Measurements from ENCODE around the gene VEGFC. TPM values are rescaled to one million over a fixed set of nuclear protein-coding genes. Genes with fewer than 3 reads are reported as not detected.

The VEGFC gene
- polyA plus RNA-seq, 3 donors, result 17.4 to 20.8 (median 18.9) TPM

- DNase-seq (ENCODE audit: low read depth in 3 of 3, low spot score in 2 of 3), result no peak
These were observed 83.3 kb downstream of the VEGFC start for GRCh38 chr4:176709417-176709816.

GRCh38 chr4:176708771-176709311 lies 83.9 kb downstream of the VEGFC start:
- no peak for DNase-seq (ENCODE audit: low read depth in 3 of 3, low spot score in 2 of 3)

DNA sequence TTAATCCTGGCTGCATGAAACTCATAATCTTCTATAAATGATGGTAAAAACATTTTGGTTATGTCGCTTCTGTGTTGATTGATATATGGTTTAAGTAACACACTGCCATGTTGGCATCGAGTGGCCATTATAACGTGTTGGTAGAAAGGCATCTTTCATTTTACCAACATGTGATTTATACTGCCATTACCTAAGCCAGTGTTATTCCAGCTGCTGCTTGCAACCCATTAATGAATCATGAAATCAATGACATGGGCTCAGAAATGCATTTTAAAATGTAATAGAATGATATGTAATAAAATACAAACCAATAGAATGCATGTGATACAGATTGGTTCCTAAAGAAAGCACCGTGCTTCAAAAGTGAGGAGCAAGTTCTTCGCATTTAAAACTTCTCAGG lies 102.0 kb downstream of the VEGFC start:
- DNase-seq (ENCODE audit: low read depth in 3 of 3, low spot score in 2 of 3), result no peak

DNA sequence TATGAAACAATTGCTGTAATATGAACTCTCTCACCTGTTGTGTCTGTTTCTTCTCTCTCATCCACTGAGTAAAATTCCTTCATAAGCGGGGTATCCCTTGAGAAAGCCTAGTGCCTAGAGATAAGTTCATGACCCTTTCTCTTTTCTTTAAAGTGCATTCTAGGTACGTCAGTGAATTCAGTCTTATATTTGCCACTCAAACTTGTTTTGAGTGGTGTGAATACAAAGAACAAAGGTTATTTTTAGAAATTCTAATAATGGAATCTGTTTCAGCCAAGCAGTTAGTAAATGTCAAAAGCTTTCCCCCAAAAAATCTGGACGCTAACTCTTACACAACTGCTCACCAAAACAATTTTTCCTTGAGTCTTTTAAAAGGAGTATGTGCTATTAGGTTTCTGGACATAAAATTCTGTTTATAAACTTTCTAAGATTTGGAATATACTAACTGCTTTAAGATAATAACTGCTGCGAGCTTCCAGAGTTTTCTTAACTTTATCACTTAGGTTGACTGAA lies 112.0 kb downstream of the VEGFC start:
- no peak for DNase-seq (ENCODE audit: low read depth in 3 of 3, low spot score in 2 of 3)

DNA sequence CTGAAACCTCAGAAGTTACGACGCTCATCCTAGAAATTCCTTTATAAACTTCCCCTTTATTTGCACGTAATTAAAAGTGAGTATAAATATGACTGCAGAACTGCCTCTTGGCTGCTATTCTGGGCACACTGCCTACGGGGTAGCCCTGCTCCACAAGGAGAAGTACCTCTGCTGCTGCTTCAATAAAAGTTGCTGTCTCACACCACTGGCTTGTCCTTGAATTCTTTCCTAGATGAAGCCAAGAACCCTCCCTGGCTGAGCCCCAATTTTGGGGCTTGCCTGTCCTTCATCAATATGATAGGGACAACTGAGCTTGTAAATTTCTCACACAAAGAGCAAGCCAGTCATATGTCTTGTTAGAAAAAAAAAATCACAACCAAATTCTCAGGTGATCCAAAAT lies 115.8 kb downstream of the VEGFC start:
- no peak for DNase-seq (ENCODE audit: low read depth in 3 of 3, low spot score in 2 of 3)

DNA sequence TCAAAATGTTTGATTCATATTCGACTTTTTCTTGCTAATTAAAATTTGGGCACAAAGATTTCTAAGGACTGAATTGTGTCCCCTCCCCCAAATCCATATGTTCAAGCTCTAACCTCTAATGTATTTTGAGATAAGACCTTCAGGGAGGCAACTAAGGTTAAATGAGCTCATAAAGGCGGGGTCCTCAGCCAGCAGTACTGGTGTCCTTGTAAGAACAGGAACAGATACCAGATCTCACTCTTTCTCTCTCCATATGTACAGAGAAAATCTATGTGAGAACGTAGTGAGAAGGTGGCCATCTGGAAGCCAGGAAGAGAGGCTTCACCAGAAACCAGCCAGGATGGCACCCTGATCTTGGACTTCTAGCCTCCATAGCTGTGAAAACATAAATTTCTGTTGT lies 116.9 kb downstream of the VEGFC start:
- DNase-seq (ENCODE audit: low read depth in 3 of 3, low spot score in 2 of 3), result no peak

- DNase-seq (ENCODE audit: low read depth in 3 of 3, low spot score in 2 of 3), result no peak
These were observed 121.2 kb downstream of the VEGFC start for GRCh38 chr4:176671532-176671931.

GRCh38 chr4:176668324-176668723 lies 124.4 kb downstream of the VEGFC start:
- DNase-seq (ENCODE audit: low read depth in 3 of 3, low spot score in 2 of 3), result no peak

GRCh38 chr4:176664964-176665363 lies 127.8 kb downstream of the VEGFC start:
- no peak for DNase-seq (ENCODE audit: low read depth in 3 of 3, low spot score in 2 of 3)

DNA sequence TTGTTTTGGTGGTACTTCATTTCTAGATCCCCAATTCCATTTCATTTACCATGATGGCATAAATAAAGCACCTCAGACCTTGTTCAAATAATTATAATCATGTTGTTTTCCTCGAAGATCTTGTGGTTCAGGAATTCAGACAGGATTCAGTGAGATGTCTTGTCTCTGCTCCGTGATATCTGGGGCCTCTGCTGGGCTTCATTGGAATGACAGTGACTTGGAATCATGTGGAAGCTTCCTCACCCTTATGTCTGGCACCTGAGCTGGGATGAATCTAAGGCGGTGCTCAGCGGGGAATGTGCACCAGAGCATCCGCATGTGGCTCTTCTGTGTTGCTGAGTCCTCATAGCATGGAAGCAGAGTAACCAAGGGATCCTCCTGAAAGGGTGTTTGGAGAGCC lies 132.2 kb downstream of the VEGFC start:
- DNase-seq (ENCODE audit: low read depth in 3 of 3, low spot score in 2 of 3), result no peak

DNA sequence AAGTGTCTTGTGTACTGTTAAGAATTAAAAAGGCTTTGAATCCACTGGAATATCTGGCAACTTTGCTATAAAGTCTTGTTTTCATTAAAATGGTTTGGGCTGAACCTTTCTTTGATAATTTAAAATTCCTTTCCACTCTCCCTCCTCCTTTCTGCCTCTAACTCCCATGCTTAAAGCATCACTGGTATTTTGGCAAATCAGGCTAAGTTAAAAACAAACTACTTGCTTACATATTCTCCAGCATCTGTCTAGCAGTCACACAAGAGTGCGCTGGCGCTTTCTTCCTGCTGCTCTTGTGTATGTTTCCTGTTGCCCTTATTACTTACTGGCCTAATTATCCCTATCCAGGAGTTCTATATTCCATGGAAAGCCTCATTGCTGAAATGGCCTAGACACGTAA lies 136.6 kb downstream of the VEGFC start:
- no peak for DNase-seq (ENCODE audit: low read depth in 3 of 3, low spot score in 2 of 3)

DNA sequence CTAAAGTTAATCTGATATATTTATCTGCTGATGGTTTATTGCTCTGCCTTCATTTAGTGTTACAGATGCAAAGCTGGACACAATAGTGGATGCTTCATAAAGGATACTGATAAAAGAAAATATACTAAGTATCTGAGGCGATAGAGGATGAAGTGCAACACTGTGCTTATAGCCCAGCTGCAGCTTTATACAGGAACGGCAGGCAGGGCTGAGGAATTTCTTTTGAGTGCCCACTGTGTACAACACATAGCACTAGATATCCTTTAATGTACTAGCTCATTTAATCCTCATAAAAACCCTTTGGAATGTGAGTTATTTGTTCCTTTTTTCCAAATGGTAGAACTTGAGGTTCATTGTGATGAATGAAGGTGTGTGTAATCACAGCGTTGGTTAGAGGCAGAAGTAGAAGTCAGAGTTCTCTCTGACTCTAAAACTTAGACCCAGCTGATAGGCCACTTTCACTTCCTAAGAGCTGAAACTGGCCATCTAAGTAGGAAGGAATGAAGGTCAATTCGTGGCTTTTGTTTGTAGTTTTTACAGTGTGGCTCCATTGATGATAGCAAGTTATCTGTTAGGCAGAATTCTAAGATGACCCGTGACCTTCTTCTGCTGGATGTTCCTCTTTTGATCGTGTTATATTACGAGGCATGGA lies 138.0 kb downstream of the VEGFC start:
- DNase-seq (ENCODE audit: low read depth in 3 of 3, low spot score in 2 of 3), result no peak

- DNase-seq (ENCODE audit: low read depth in 3 of 3, low spot score in 2 of 3), result no peak
These were observed 139.1 kb downstream of the VEGFC start for GRCh38 chr4:176653401-176654220.

DNA sequence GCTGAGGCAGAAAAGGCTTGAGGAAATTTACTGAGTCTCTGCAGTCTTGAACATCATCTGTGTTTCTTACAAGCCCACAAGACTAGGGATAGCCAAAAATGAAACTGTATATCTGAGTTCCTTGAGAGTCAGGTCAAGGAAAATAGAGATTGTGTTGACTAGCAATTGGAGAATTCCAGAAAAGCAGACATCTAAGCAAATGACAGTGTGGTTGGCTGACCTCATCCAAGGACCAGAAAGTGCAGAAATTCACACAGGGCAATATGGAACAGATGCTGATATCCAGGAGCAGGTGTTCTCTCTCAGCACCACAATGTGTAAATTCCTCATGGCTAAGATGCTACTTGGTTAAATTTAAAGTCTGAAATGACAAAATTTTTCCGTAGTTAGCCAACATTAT lies 146.4 kb downstream of the VEGFC start:
- DNase-seq (ENCODE audit: low read depth in 3 of 3, low spot score in 2 of 3), result no peak

GRCh38 chr4:176645246-176645960 lies 147.3 kb downstream of the VEGFC start:
- DNase-seq (ENCODE audit: low read depth in 3 of 3, low spot score in 2 of 3), result no peak

DNA sequence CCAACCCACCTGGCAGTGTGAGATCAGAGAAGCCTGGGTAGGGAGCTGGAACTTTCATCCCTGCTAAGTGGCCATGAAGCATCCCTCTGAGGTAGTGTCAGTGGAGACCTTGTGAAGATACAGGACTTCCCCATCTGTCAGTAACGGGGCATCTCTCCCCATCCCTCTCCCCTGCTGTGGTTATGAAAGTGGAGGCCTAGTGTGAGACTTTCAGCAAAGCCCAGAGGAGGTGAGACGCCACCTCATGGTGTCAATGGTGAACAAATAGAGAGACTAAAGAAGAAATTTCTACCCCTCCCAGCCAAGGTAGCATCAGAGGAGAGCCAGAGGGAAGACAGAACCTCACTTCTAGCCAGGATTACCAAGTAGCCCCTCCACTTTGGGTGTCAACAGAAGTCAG lies 150.2 kb downstream of the VEGFC start:
- DNase-seq (ENCODE audit: low read depth in 3 of 3, low spot score in 2 of 3), result no peak

- DNase-seq (ENCODE audit: low read depth in 3 of 3, low spot score in 2 of 3), result no peak
These were observed 151.5 kb downstream of the VEGFC start for GRCh38 chr4:176641237-176641636.

GRCh38 chr4:176638992-176639391 lies 153.7 kb downstream of the VEGFC start:
- DNase-seq (ENCODE audit: low read depth in 3 of 3, low spot score in 2 of 3), result no peak

DNA sequence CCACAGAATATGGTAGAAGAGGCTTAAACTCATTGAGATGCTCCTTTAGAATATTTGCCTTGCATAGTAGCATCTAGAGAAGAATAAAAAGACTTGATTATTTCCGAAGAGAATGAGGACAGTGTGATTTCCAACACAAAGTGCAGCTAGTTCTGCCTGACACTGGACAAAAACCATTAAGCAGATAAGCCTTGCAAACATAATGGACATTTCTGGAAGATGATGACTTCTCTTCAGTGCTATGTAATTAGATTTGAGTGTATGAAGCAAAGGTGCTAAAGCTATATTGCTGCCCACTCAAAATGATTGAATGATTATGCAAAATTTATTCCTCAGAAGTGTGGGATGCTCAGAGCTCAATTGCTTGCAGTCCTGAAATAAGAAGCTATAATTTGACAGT lies 156.4 kb downstream of the VEGFC start:
- DNase-seq (ENCODE audit: low read depth in 3 of 3, low spot score in 2 of 3), result no peak

GRCh38 chr4:176635372-176636261 lies 157.1 kb downstream of the VEGFC start:
- DNase-seq (ENCODE audit: low read depth in 3 of 3, low spot score in 2 of 3), result no peak
